SK-N-SH treated with all-trans-retinoic acid at 6 μM for 48 hours (cell line): ENCODE data around the gene DDX1.

ENCODE experiments used
- ARNTL ChIP-seq: fragments of 450-650 bp; formaldehyde crosslinking; IDR thresholded peaks from 2 replicates; pipeline ENCODE4 v1.5.0; 2020; ENCODE audit warnings: low read depth, mild to moderate bottlenecking, moderate library complexity, borderline replicate concordance
- BACH2 ChIP-seq: fragments of 250-450 bp; sonication (Bioruptor Pico); IDR thresholded peaks from 2 replicates; pipeline ENCODE4 v1.9.0; 2021; ENCODE audit warnings: mild to moderate bottlenecking, borderline replicate concordance
- ESRRG ChIP-seq: fragments of 250-450 bp; sonication (Bioruptor Pico); IDR thresholded peaks from 2 replicates; pipeline ENCODE4 v1.6.1; 2021; ENCODE audit warnings: mild to moderate bottlenecking
- ISL1 ChIP-seq: fragments of 250-450 bp; sonication (Bioruptor Pico); IDR thresholded peaks from 2 replicates; pipeline ENCODE4 v2.1.2; 2022; ENCODE audit warnings: mild to moderate bottlenecking, moderate library complexity
- OSR1 ChIP-seq: fragments of 250-450 bp; sonication (Bioruptor Pico); IDR thresholded peaks from 2 replicates; pipeline ENCODE4 v1.8.0; 2022; ENCODE audit warnings: moderate library complexity, mild to moderate bottlenecking, inconsistent platforms
- PPARA ChIP-seq: fragments of 250-450 bp; sonication (Bioruptor Pico); IDR thresholded peaks from 2 replicates; pipeline ENCODE4 v1.5.0; 2020; ENCODE audit warnings: mild to moderate bottlenecking, borderline replicate concordance
- ZFP30 ChIP-seq: fragments of 450-650 bp; formaldehyde crosslinking; IDR thresholded peaks from 2 replicates; pipeline ENCODE4 v1.5.0; 2022; ENCODE audit warnings: mild to moderate bottlenecking, moderate library complexity
- ZNF8 ChIP-seq: fragments of 450-650 bp; formaldehyde crosslinking; IDR thresholded peaks from 2 replicates; pipeline ENCODE4 v1.5.0; 2020; ENCODE audit warnings: mild to moderate bottlenecking, moderate library complexity
- TF ChIP-seq, protein P1 (sequence below): fragments of 250-450 bp; sonication (Bioruptor Pico); IDR thresholded peaks from 2 replicates; pipeline ENCODE4 v1.8.0; 2020; ENCODE audit warnings: mild to moderate bottlenecking, moderate library complexity, borderline replicate concordance
- TF ChIP-seq, protein P2 (sequence below): fragments of 250-450 bp; sonication (Bioruptor Pico); IDR thresholded peaks from 2 replicates; pipeline ENCODE4 v1.5.1; 2020; ENCODE audit warnings: low read depth, mild to moderate bottlenecking, moderate library complexity
- TF ChIP-seq, protein P3 (sequence below): fragments of 250-450 bp; sonication (Bioruptor Pico); IDR thresholded peaks from 2 replicates; pipeline ENCODE4 v1.5.1; 2021; ENCODE audit warnings: mild to moderate bottlenecking, moderate library complexity

DNA sequence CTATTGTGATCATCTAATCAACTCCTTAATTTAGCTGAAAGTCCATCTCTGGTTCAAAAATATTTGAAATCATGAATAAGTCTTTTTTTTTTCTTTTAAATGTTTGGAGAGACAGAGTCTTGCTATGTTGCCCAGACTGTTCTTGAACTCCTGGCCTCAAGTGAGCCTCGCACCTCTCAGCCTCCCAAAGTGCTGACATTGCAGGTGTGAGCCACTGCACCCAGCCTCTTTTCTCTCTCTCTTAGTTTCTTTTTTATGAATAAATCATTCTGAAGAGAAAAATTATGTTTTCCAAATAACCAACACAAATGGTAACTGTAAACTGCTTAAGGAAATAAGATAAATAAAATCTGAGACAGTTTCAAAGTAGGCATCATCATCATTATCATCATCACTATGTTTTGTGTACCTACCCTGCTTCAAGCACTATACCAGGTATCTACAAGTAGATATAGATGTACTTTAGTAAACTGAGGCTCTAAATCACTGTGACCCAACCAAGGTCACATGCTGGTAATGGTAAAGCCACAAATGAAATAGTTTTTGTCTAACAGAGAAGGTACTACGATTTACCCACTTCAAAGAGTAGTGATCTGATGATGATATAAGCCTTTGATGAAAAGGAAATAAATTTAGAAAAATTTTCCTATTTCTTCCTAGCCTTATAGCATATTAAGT lies 25.5 kb upstream of the DDX1 start:
- TF ChIP-seq ESRRG: no peak
- TF ChIP-seq, protein P1, sequence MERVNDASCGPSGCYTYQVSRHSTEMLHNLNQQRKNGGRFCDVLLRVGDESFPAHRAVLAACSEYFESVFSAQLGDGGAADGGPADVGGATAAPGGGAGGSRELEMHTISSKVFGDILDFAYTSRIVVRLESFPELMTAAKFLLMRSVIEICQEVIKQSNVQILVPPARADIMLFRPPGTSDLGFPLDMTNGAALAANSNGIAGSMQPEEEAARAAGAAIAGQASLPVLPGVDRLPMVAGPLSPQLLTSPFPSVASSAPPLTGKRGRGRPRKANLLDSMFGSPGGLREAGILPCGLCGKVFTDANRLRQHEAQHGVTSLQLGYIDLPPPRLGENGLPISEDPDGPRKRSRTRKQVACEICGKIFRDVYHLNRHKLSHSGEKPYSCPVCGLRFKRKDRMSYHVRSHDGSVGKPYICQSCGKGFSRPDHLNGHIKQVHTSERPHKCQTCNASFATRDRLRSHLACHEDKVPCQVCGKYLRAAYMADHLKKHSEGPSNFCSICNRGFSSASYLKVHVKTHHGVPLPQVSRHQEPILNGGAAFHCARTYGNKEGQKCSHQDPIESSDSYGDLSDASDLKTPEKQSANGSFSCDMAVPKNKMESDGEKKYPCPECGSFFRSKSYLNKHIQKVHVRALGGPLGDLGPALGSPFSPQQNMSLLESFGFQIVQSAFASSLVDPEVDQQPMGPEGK (CRISPR knock-in tag): no peak
- TF ChIP-seq ZFP30 (CRISPR knock-in tag): no peak
- TF ChIP-seq, protein P2, sequence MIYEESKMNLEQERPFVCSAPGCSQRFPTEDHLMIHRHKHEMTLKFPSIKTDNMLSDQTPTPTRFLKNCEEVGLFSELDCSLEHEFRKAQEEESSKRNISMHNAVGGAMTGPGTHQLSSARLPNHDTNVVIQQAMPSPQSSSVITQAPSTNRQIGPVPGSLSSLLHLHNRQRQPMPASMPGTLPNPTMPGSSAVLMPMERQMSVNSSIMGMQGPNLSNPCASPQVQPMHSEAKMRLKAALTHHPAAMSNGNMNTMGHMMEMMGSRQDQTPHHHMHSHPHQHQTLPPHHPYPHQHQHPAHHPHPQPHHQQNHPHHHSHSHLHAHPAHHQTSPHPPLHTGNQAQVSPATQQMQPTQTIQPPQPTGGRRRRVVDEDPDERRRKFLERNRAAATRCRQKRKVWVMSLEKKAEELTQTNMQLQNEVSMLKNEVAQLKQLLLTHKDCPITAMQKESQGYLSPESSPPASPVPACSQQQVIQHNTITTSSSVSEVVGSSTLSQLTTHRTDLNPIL: no peak
- TF ChIP-seq ISL1: no peak
- no peak for TF ChIP-seq PPARA (CRISPR knock-in tag)
- no peak for TF ChIP-seq ZNF8 (CRISPR knock-in tag)
- TF ChIP-seq, protein P3, sequence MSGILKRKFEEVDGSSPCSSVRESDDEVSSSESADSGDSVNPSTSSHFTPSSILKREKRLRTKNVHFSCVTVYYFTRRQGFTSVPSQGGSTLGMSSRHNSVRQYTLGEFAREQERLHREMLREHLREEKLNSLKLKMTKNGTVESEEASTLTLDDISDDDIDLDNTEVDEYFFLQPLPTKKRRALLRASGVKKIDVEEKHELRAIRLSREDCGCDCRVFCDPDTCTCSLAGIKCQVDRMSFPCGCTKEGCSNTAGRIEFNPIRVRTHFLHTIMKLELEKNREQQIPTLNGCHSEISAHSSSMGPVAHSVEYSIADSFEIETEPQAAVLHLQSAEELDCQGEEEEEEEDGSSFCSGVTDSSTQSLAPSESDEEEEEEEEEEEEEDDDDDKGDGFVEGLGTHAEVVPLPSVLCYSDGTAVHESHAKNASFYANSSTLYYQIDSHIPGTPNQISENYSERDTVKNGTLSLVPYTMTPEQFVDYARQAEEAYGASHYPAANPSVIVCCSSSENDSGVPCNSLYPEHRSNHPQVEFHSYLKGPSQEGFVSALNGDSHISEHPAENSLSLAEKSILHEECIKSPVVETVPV: no peak
- no peak for TF ChIP-seq BACH2 (CRISPR knock-in tag)
- no peak for TF ChIP-seq OSR1 (CRISPR knock-in tag)
- no peak for TF ChIP-seq ARNTL
